Measurements from ENCODE around the gene TNFRSF1A.

Gene TNFRSF1A

GRCh38 chr12:6333566-6333965 is 8.3 kb downstream of the TNFRSF1A start:
- H3K4me3 ChIP-seq (ENCODE audit: low read length in 2 of 2): no peak overlapping the region
- H2AK5ac ChIP-seq (ENCODE audit: low read depth, low read length): no peak overlapping the region
- H3K18ac ChIP-seq (ENCODE audit: low read length): no peak overlapping the region
- H2BK12ac ChIP-seq (ENCODE audit: low read length): peak overlapping the region; percentile 31
- peaks cover 31 to 37% of the 10 kb centered on the region in 2 donors for H3K4me1 ChIP-seq (ENCODE audit: control insufficient read depth in 2 of 2, insufficient read depth in 1 of 2, low read depth in 1 of 2, low read length in 2 of 2)
- H2BK120ac ChIP-seq (ENCODE audit: low read depth, low read length): no peak overlapping the region
- H3K4me2 ChIP-seq (ENCODE audit: insufficient read depth, low read length, poor library complexity, severe bottlenecking): no peak overlapping the region
- H3K27me3 ChIP-seq (ENCODE audit: control insufficient read depth in 3 of 3, insufficient read depth in 3 of 3, low read depth in 1 of 3, low read length in 3 of 3): no peaks in the 10 kb centered on the region
- H3K27ac ChIP-seq (replicated peaks; ENCODE audit: low read length): no peak overlapping the region
- no peak for DNase-seq (ENCODE audit: low spot score)
- H2BK5ac ChIP-seq (ENCODE audit: low read length): no peak overlapping the region
- no peak overlapping the region for H3K23ac ChIP-seq (ENCODE audit: low read depth, low read length, poor library complexity)
- H3K4ac ChIP-seq (ENCODE audit: low read length): no peak overlapping the region
- WGBS, 2 donors (ENCODE audit: extremely low coverage in 2 of 2, insufficient read length in 2 of 2, insufficient replicate concordance in 1 of 2): no CpG with 5 or more reads among the region's 9 CpGs
- H4K8ac ChIP-seq (ENCODE audit: low read depth, low read length): no peak overlapping the region
- H2BK15ac ChIP-seq (ENCODE audit: low read length): no peak overlapping the region
- H3K14ac ChIP-seq (ENCODE audit: low read length): peak overlapping the region; percentile 42
- H3K36me3 ChIP-seq (replicated peaks in 1 of 2; ENCODE audit: control insufficient read depth in 2 of 2, insufficient read depth in 2 of 2, low read length in 2 of 2): peaks cover 29 to 79% of the 10 kb centered on the region in 2 donors
- H3K79me1 ChIP-seq (ENCODE audit: low read depth, low read length): peaks cover 13% of the 10 kb centered on the region
- H4K91ac ChIP-seq (ENCODE audit: low read depth, low read length, poor library complexity): no peak overlapping the region
- no peaks in the 10 kb centered on the region for H3K9me3 ChIP-seq (replicated peaks in 1 of 2; ENCODE audit: control insufficient read depth in 2 of 2, insufficient read depth in 1 of 2, low read depth in 1 of 2, low read length in 2 of 2)
- no peak overlapping the region for H2AFZ ChIP-seq (ENCODE audit: low read length)
- no peak overlapping the region for H3K9ac ChIP-seq (ENCODE audit: low read depth, low read length, poor library complexity)

GRCh38 chr12:6333029-6333428 is 8.8 kb downstream of the TNFRSF1A start:
- no peak overlapping the region for H3K18ac ChIP-seq (ENCODE audit: low read length)
- no peak overlapping the region for H3K4me2 ChIP-seq (ENCODE audit: insufficient read depth, low read length, poor library complexity, severe bottlenecking)
- DNase-seq (ENCODE audit: low spot score): no peak
- H2AK5ac ChIP-seq (ENCODE audit: low read depth, low read length): no peak overlapping the region
- no peak overlapping the region for H2BK12ac ChIP-seq (ENCODE audit: low read length)
- no peak overlapping the region for H3K23ac ChIP-seq (ENCODE audit: low read depth, low read length, poor library complexity)
- no peak overlapping the region for H4K8ac ChIP-seq (ENCODE audit: low read depth, low read length)
- H2BK120ac ChIP-seq (ENCODE audit: low read depth, low read length): no peak overlapping the region
- H3K4me1 ChIP-seq (ENCODE audit: control insufficient read depth in 2 of 2, insufficient read depth in 1 of 2, low read depth in 1 of 2, low read length in 2 of 2): peaks cover 26 to 32% of the 10 kb centered on the region in 2 donors
- H3K79me1 ChIP-seq (ENCODE audit: low read depth, low read length): peaks cover 10% of the 10 kb centered on the region
- peaks cover 31 to 79% of the 10 kb centered on the region in 2 donors for H3K36me3 ChIP-seq (replicated peaks in 1 of 2; ENCODE audit: control insufficient read depth in 2 of 2, insufficient read depth in 2 of 2, low read length in 2 of 2)
- H3K27ac ChIP-seq (replicated peaks; ENCODE audit: low read length): no peak overlapping the region
- no peak overlapping the region for H2BK15ac ChIP-seq (ENCODE audit: low read length)
- H3K4me3 ChIP-seq (ENCODE audit: low read length in 2 of 2): peak overlapping the region in 1 of 2 donors; percentile 6
- no peaks in the 10 kb centered on the region for H3K27me3 ChIP-seq (ENCODE audit: control insufficient read depth in 3 of 3, insufficient read depth in 3 of 3, low read depth in 1 of 3, low read length in 3 of 3)
- H3K9me3 ChIP-seq (replicated peaks in 1 of 2; ENCODE audit: control insufficient read depth in 2 of 2, insufficient read depth in 1 of 2, low read depth in 1 of 2, low read length in 2 of 2): no peaks in the 10 kb centered on the region
- no peak overlapping the region for H3K14ac ChIP-seq (ENCODE audit: low read length)
- H3K4ac ChIP-seq (ENCODE audit: low read length): no peak overlapping the region
- H2AFZ ChIP-seq (ENCODE audit: low read length): no peak overlapping the region
- no CpG with 5 or more reads among the region's 9 CpGs for WGBS, 2 donors (ENCODE audit: extremely low coverage in 2 of 2, insufficient read length in 2 of 2, insufficient replicate concordance in 1 of 2)
- no peak overlapping the region for H3K9ac ChIP-seq (ENCODE audit: low read depth, low read length, poor library complexity)
- no peak overlapping the region for H2BK5ac ChIP-seq (ENCODE audit: low read length)
- no peak overlapping the region for H4K91ac ChIP-seq (ENCODE audit: low read depth, low read length, poor library complexity)

DNA sequence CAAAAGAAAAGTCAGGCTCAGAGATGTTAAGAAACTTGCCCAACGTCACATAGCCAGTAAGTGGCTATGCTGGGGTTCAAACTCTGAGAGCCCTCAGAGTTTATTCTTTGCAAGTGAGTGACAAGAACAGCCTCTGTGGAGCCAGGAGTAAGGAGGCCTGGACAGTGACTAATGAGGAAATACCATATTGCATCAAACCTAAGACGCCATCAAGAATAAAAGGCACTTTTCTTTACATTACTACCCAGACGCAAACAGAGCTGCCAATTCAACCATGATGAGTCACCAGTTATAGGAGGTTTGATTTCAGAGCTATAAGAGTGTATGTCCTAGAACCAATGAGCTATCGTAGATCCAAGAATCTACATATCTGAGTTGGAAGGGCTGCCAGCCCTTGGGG is 9.4 kb downstream of the TNFRSF1A start:
- no peak overlapping the region for H2AK5ac ChIP-seq (ENCODE audit: low read depth, low read length)
- no peak overlapping the region for H3K4me2 ChIP-seq (ENCODE audit: insufficient read depth, low read length, poor library complexity, severe bottlenecking)
- H3K18ac ChIP-seq (ENCODE audit: low read length): no peak overlapping the region
- H3K4me3 ChIP-seq (ENCODE audit: low read length in 2 of 2): no peak overlapping the region
- H3K23ac ChIP-seq (ENCODE audit: low read depth, low read length, poor library complexity): no peak overlapping the region
- no peak for DNase-seq (ENCODE audit: low spot score)
- no peak overlapping the region for H2BK5ac ChIP-seq (ENCODE audit: low read length)
- H4K91ac ChIP-seq (ENCODE audit: low read depth, low read length, poor library complexity): no peak overlapping the region
- H2BK12ac ChIP-seq (ENCODE audit: low read length): no peak overlapping the region
- no peak overlapping the region for H2BK120ac ChIP-seq (ENCODE audit: low read depth, low read length)
- H3K9me3 ChIP-seq (replicated peaks in 1 of 2; ENCODE audit: control insufficient read depth in 2 of 2, insufficient read depth in 1 of 2, low read depth in 1 of 2, low read length in 2 of 2): no peaks in the 10 kb centered on the region
- H3K36me3 ChIP-seq (replicated peaks in 1 of 2; ENCODE audit: control insufficient read depth in 2 of 2, insufficient read depth in 2 of 2, low read length in 2 of 2): peaks cover 31 to 79% of the 10 kb centered on the region in 2 donors
- H3K9ac ChIP-seq (ENCODE audit: low read depth, low read length, poor library complexity): no peak overlapping the region
- no CpG with 5 or more reads among the region's 4 CpGs for WGBS, 2 donors (ENCODE audit: extremely low coverage in 2 of 2, insufficient read length in 2 of 2, insufficient replicate concordance in 1 of 2)
- H3K4ac ChIP-seq (ENCODE audit: low read length): no peak overlapping the region
- H3K4me1 ChIP-seq (ENCODE audit: control insufficient read depth in 2 of 2, insufficient read depth in 1 of 2, low read depth in 1 of 2, low read length in 2 of 2): peaks cover 20 to 26% of the 10 kb centered on the region in 2 donors
- H3K14ac ChIP-seq (ENCODE audit: low read length): no peak overlapping the region
- H2BK15ac ChIP-seq (ENCODE audit: low read length): no peak overlapping the region
- no peak overlapping the region for H4K8ac ChIP-seq (ENCODE audit: low read depth, low read length)
- H3K79me1 ChIP-seq (ENCODE audit: low read depth, low read length): peaks cover 8% of the 10 kb centered on the region
- H3K27ac ChIP-seq (replicated peaks; ENCODE audit: low read length): no peak overlapping the region
- H2AFZ ChIP-seq (ENCODE audit: low read length): no peak overlapping the region
- H3K27me3 ChIP-seq (ENCODE audit: control insufficient read depth in 3 of 3, insufficient read depth in 3 of 3, low read depth in 1 of 3, low read length in 3 of 3): no peaks in the 10 kb centered on the region

- no peak overlapping the region for H2AFZ ChIP-seq (ENCODE audit: low read length)
- H3K23ac ChIP-seq (ENCODE audit: low read depth, low read length, poor library complexity): no peak overlapping the region
- H2BK5ac ChIP-seq (ENCODE audit: low read length): no peak overlapping the region
- H4K91ac ChIP-seq (ENCODE audit: low read depth, low read length, poor library complexity): no peak overlapping the region
- H3K27me3 ChIP-seq (ENCODE audit: control insufficient read depth in 3 of 3, insufficient read depth in 3 of 3, low read depth in 1 of 3, low read length in 3 of 3): no peaks in the 10 kb centered on the region
- no CpG with 5 or more reads among the region's 4 CpGs for WGBS, 2 donors (ENCODE audit: extremely low coverage in 2 of 2, insufficient read length in 2 of 2, insufficient replicate concordance in 1 of 2)
- H3K14ac ChIP-seq (ENCODE audit: low read length): no peak overlapping the region
- H3K4me2 ChIP-seq (ENCODE audit: insufficient read depth, low read length, poor library complexity, severe bottlenecking): no peak overlapping the region
- DNase-seq (ENCODE audit: low spot score): no peak
- H2AK5ac ChIP-seq (ENCODE audit: low read depth, low read length): no peak overlapping the region
- no peak overlapping the region for H3K9ac ChIP-seq (ENCODE audit: low read depth, low read length, poor library complexity)
- no peak overlapping the region for H4K8ac ChIP-seq (ENCODE audit: low read depth, low read length)
- no peak overlapping the region for H2BK15ac ChIP-seq (ENCODE audit: low read length)
- peaks cover 32 to 87% of the 10 kb centered on the region in 2 donors for H3K36me3 ChIP-seq (replicated peaks in 1 of 2; ENCODE audit: control insufficient read depth in 2 of 2, insufficient read depth in 2 of 2, low read length in 2 of 2)
- H3K79me1 ChIP-seq (ENCODE audit: low read depth, low read length): peaks cover 8% of the 10 kb centered on the region
- H3K27ac ChIP-seq (replicated peaks; ENCODE audit: low read length): no peak overlapping the region
- H3K4me3 ChIP-seq (ENCODE audit: low read length in 2 of 2): no peak overlapping the region
- no peak overlapping the region for H3K4ac ChIP-seq (ENCODE audit: low read length)
- no peaks in the 10 kb centered on the region for H3K9me3 ChIP-seq (replicated peaks in 1 of 2; ENCODE audit: control insufficient read depth in 2 of 2, insufficient read depth in 1 of 2, low read depth in 1 of 2, low read length in 2 of 2)
- peaks cover 16% of the 10 kb centered on the region in 2 donors for H3K4me1 ChIP-seq (ENCODE audit: control insufficient read depth in 2 of 2, insufficient read depth in 1 of 2, low read depth in 1 of 2, low read length in 2 of 2)
- H3K18ac ChIP-seq (ENCODE audit: low read length): no peak overlapping the region
- H2BK12ac ChIP-seq (ENCODE audit: low read length): no peak overlapping the region
- H2BK120ac ChIP-seq (ENCODE audit: low read depth, low read length): no peak overlapping the region
These were observed 10.7 kb downstream of the TNFRSF1A start for GRCh38 chr12:6330999-6331714.
